Measurements from ENCODE around the gene MEGF9.

MEGF9 gene

DNA sequence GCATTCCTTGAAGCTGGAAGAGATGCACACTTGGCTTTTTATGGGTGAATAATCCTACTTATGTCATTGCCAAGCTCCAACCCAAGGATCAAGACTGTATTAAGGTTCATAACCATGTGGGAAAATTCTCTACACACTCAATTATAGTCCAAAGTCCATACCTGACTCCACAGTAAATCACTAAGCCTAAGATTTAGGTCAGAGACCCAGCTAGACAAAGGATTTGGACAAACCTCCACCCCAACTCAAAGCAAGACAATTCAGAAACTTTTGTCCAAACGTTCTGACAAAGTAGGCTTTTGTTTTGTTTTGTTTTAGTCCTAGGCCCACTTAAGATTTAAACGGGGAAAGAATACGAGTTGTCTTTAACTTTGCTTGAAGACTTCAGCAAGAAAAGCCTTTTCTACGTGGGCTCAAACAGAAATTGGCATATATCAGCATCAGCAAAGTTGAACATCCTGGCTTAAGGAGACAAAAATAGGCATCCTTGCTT is 1.7 kb downstream of the MEGF9 start:
- TF ChIP-seq CTCF (conservative IDR thresholded peaks at IDR 0.05; ENCODE audit: low read depth, low read length), result no peak
- H2AFZ ChIP-seq (ENCODE audit: low read depth), result no peak overlapping the region
- no peak overlapping the region for H3K4me3 ChIP-seq (IDR thresholded peaks at IDR 0.05; ENCODE audit: insufficient read depth, low read depth, low read length)
- H3K27ac ChIP-seq, result no peak overlapping the region
- H3K27me3 ChIP-seq (ENCODE audit: insufficient read depth, low read depth), result no peaks in the 10 kb centered on the region
- H3K36me3 ChIP-seq (ENCODE audit: insufficient read depth), result no peaks in the 10 kb centered on the region
- H3K9ac ChIP-seq, result no peak overlapping the region
- peaks cover 20% of the 10 kb centered on the region; the same call in 1 of the 2 replicates for H3K79me2 ChIP-seq (ENCODE audit: insufficient read depth, low read depth)
- H3K4me2 ChIP-seq, result peak overlapping the region; percentile 58
- peaks cover 72% of the 10 kb centered on the region for H3K4me1 ChIP-seq (ENCODE audit: low read depth, poor library complexity, severe bottlenecking)
- no peaks in the 10 kb centered on the region for H4K20me1 ChIP-seq (ENCODE audit: insufficient read depth)

- Histone ChIP-seq H3K27ac (no peak overlapping the region), H3K36me3 (ENCODE audit: insufficient read depth) (no peaks in the 10 kb centered on the region), H3K4me2 (peak overlapping the region; percentile 58), H3K27me3 (ENCODE audit: insufficient read depth, low read depth) (no peaks in the 10 kb centered on the region), H3K4me3 (IDR thresholded peaks at IDR 0.05; ENCODE audit: insufficient read depth, low read depth, low read length) (no peak overlapping the region), H3K79me2 (ENCODE audit: insufficient read depth, low read depth) (peaks cover 20% of the 10 kb centered on the region; the same call in 1 of the 2 replicates), H3K4me1 (ENCODE audit: low read depth, poor library complexity, severe bottlenecking) (peaks cover 66% of the 10 kb centered on the region), H2AFZ (ENCODE audit: low read depth) (no peak overlapping the region), H3K9ac (no peak overlapping the region), H4K20me1 (ENCODE audit: insufficient read depth) (no peaks in the 10 kb centered on the region)
- TF ChIP-seq CTCF (conservative IDR thresholded peaks at IDR 0.05; ENCODE audit: low read depth, low read length), result no peak
Measured at GRCh38 chr9:120711841-120712538, 2.3 kb downstream of the MEGF9 start.

DNA sequence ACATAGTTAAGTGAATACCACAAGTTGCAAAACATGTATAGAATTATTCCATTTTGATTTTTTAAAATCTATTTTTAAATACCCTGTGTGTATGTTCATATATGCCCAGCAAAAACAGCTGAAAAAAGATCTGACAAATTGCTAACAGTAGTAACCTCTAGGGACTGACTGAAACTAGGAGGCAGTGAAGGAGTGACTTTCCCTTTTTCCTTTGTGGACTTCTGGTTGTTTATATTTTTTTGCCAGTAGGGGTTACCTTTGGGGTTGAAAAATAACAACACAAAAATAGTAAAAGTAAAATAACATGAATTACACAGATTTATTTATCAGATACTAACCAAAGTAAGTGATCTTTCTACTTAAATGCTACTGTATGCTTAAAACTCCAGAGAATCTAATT is 2.9 kb downstream of the MEGF9 start:
- TF ChIP-seq CTCF (conservative IDR thresholded peaks at IDR 0.05; ENCODE audit: low read depth, low read length), result no peak
- Histone ChIP-seq H3K79me2 (ENCODE audit: insufficient read depth, low read depth) (peaks cover 20% of the 10 kb centered on the region; the same call in 1 of the 2 replicates), H3K4me1 (ENCODE audit: low read depth, poor library complexity, severe bottlenecking) (peaks cover 60% of the 10 kb centered on the region), H3K9ac (no peak overlapping the region), H2AFZ (ENCODE audit: low read depth) (no peak overlapping the region), H3K4me2 (peak overlapping the region; percentile 58), H3K36me3 (ENCODE audit: insufficient read depth) (no peaks in the 10 kb centered on the region), H3K27me3 (ENCODE audit: insufficient read depth, low read depth) (no peaks in the 10 kb centered on the region), H4K20me1 (ENCODE audit: insufficient read depth) (no peaks in the 10 kb centered on the region), H3K4me3 (IDR thresholded peaks at IDR 0.05; ENCODE audit: insufficient read depth, low read depth, low read length) (no peak overlapping the region), H3K27ac (no peak overlapping the region)

DNA sequence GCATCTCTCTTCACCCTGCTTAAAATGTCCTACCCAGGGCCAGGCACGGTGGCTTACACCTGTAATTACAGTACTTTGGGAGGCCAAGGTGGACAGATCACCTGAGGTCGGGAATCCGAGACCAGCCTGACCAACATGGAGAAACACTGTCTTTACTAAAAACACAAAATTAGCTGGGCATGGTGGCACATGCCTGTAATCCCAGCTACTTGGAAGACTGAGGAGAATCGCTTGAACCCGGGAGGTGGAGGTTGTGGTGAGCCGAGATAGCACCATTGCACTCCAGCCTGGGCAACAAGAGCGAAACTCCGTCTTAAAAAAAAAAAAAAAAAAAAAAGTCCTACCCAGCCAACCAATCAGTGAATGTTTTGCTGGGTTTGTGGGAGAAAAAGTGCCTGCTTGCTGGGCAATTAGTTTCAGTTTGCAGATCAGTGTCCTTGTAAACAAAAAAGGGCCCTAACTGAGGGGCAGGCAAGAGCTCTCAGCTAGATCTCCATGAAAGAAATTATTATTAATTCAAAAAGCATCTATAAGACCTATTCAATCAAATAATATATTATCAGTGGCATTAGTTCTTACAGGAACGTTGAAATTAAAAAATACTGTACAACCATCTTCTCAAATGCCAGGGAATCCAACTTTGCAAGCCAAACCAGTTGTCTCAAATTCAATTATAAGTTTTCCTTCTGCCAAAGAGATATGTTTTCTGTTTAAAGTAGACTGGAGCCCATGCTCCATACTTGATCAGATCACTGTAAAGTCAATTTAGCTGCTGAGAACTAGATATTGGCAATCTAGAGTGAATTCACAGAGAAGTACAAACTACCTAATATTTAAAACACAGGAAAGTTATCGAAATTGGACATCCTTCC is 3.9 kb downstream of the MEGF9 start:
- Histone ChIP-seq H2AFZ (ENCODE audit: low read depth) (peak overlapping the region; percentile 56), H3K27me3 (ENCODE audit: insufficient read depth, low read depth) (no peaks in the 10 kb centered on the region), H3K4me1 (ENCODE audit: low read depth, poor library complexity, severe bottlenecking) (peaks cover 58% of the 10 kb centered on the region), H3K79me2 (ENCODE audit: insufficient read depth, low read depth) (peaks cover 20% of the 10 kb centered on the region; the same call in 1 of the 2 replicates), H3K27ac (peak overlapping the region; percentile 27; the same call in 1 of the 2 replicates), H3K4me3 (IDR thresholded peaks at IDR 0.05; ENCODE audit: insufficient read depth, low read depth, low read length) (no peak overlapping the region), H3K9ac (peak overlapping the region; percentile 19; the same call in 1 of the 2 replicates), H3K4me2 (peak overlapping the region; percentile 58), H4K20me1 (ENCODE audit: insufficient read depth) (no peaks in the 10 kb centered on the region), H3K36me3 (ENCODE audit: insufficient read depth) (no peaks in the 10 kb centered on the region)
- no peak for TF ChIP-seq CTCF (conservative IDR thresholded peaks at IDR 0.05; ENCODE audit: low read depth, low read length)
